Mesothelial cell of epicardium (in vitro differentiated cells): Measurements from ENCODE around the gene AUTS2. TPM values are rescaled to one million over a fixed set of nuclear protein-coding genes. Genes with fewer than 3 reads are reported as not detected.

Experiments used
- DNase-seq, 2 experiments: peaks; one replicate each; pipeline ENCODE4 v3.0.0; 2021; ENCODE audit warnings: low spot score in 2 of 2; ENCODE audit not compliant: unreplicated experiment in 2 of 2
- H3K27ac Mint-ChIP-seq: 2 replicates; pipeline ENCODE4 v1.8.0; 2021; ENCODE audit warnings: mixed read lengths
- H3K27me3 Mint-ChIP-seq: 2 replicates; pipeline ENCODE4 v1.8.0; 2021; ENCODE audit warnings: low read depth, mixed read lengths
- H3K36me3 Mint-ChIP-seq: 2 replicates; pipeline ENCODE4 v1.8.0; 2021; ENCODE audit warnings: mixed read lengths
- H3K4me1 Mint-ChIP-seq: 2 replicates; pipeline ENCODE4 v1.8.0; 2021; ENCODE audit warnings: mixed read lengths
- H3K4me3 Mint-ChIP-seq: 2 replicates; pipeline ENCODE4 v1.8.0; 2021; ENCODE audit warnings: mild to moderate bottlenecking, moderate library complexity, mixed read lengths
- H3K9me3 Mint-ChIP-seq: 2 replicates; pipeline ENCODE4 v1.8.0; 2021; ENCODE audit warnings: mixed read lengths
- CTCF ChIP-seq: fragments of 200-600 bp; sonication (generic); IDR thresholded peaks from one replicate; pipeline ENCODE4 v1.5.0; 2021; ENCODE audit warnings: antibody characterized with exemption; ENCODE audit not compliant: unreplicated experiment
- total RNA-seq: library from RNA; stranded (reverse); gene quantifications from 3 replicates; pipeline ENCODE4 v1.2.1, GENCODE V29; 2021

AUTS2 gene
- total RNA-seq, 1 donor from 2014 or later, result 135 TPM

- H3K4me1 Mint-ChIP-seq, result peaks cover 7% of the 10 kb centered on the region
- no peaks in the 10 kb centered on the region for H3K27me3 Mint-ChIP-seq
- peaks cover 5% of the 10 kb centered on the region for H3K36me3 Mint-ChIP-seq
- H3K27ac Mint-ChIP-seq, result no peak overlapping the region
- no peak overlapping the region for H3K4me3 Mint-ChIP-seq
- no peaks in the 10 kb centered on the region for H3K9me3 Mint-ChIP-seq
- TF ChIP-seq CTCF, result no peak
- DNase-seq, result no peak
Measured at GRCh38 chr7:70237831-70238575, 639.7 kb downstream of the AUTS2 start.

- Mint-ChIP-seq H3K36me3 (no peaks in the 10 kb centered on the region), H3K4me3 (no peak overlapping the region), H3K9me3 (no peaks in the 10 kb centered on the region), H3K27ac (no peak overlapping the region), H3K27me3 (no peaks in the 10 kb centered on the region), H3K4me1 (peaks cover 7% of the 10 kb centered on the region)
- no peak for DNase-seq
- TF ChIP-seq CTCF, result no peak
Measured at GRCh38 chr7:70239918-70240317, 641.6 kb downstream of the AUTS2 start.

- Mint-ChIP-seq H3K9me3 (no peaks in the 10 kb centered on the region), H3K36me3 (no peaks in the 10 kb centered on the region), H3K27me3 (no peaks in the 10 kb centered on the region), H3K4me3 (no peak overlapping the region), H3K27ac (no peak overlapping the region), H3K4me1 (peaks cover 7% of the 10 kb centered on the region)
- TF ChIP-seq CTCF, result no peak
- no peak for DNase-seq
Measured at GRCh38 chr7:70240873-70241272, 642.6 kb downstream of the AUTS2 start.

- no peaks in the 10 kb centered on the region for H3K36me3 Mint-ChIP-seq
- H3K9me3 Mint-ChIP-seq, result no peaks in the 10 kb centered on the region
- H3K27ac Mint-ChIP-seq, result no peak overlapping the region
- peaks cover 7% of the 10 kb centered on the region for H3K4me1 Mint-ChIP-seq
- no peak overlapping the region for H3K4me3 Mint-ChIP-seq
- no peak for DNase-seq
- H3K27me3 Mint-ChIP-seq, result no peaks in the 10 kb centered on the region
- no peak for TF ChIP-seq CTCF
Measured at GRCh38 chr7:70241536-70242175, 643.4 kb downstream of the AUTS2 start.

GRCh38 chr7:70242826-70243225, 644.6 kb downstream of the AUTS2 start:
- no peak for TF ChIP-seq CTCF
- peaks cover 8% of the 10 kb centered on the region for H3K9me3 Mint-ChIP-seq
- no peak overlapping the region for H3K27ac Mint-ChIP-seq
- no peak overlapping the region for H3K4me3 Mint-ChIP-seq
- no peak for DNase-seq
- H3K27me3 Mint-ChIP-seq, result no peaks in the 10 kb centered on the region
- peaks cover 7% of the 10 kb centered on the region for H3K4me1 Mint-ChIP-seq
- H3K36me3 Mint-ChIP-seq, result peaks cover 8% of the 10 kb centered on the region
